ENCODE data around the gene PDE3A. TPM values are rescaled to one million over a fixed set of nuclear protein-coding genes. Genes with fewer than 3 reads are reported as not detected.

Gene PDE3A
- total RNA-seq, 4 donors from 2014 or later: 51.3 to 150 (median 114) TPM

GRCh38 chr12:20350495-20350894 is 17.8 kb upstream of the PDE3A start:
- Histone ChIP-seq H3K36me3 (no peaks in the 10 kb centered on the region), H3K4me3 (no peak overlapping the region), H3K9me3 (no peaks in the 10 kb centered on the region), H3K27ac (peak overlapping the region in 1 of 4 donors; percentile 58), H3K27me3 (no peaks in the 10 kb centered on the region), H3K4me1 (peaks cover 0 to 6% (median 0%) of the 10 kb centered on the region in 4 donors)
- WGBS, 2 donors (ENCODE audit: low coverage in 1 of 2): 60 to 65% methylated on average over 5 of the region's 5 CpGs
- no peak for TF ChIP-seq POLR2A (IDR thresholded peaks at IDR 0.05)
- no peak for TF ChIP-seq POLR2AphosphoS5 (IDR thresholded peaks at IDR 0.05)
- TF ChIP-seq CTCF (IDR thresholded peaks at IDR 0.05): no peak
- no peak for TF ChIP-seq EP300 (IDR thresholded peaks at IDR 0.05; ENCODE audit: low read depth)
- in situ Hi-C loops (cut with MboI; ENCODE audit: low pct_ligation_motif_present in 1 of 4, low pct_unique_long_range_greater_than_20kb in 1 of 4, low sequenced_read_pairs in 3 of 4) (loop anchor here in 1 of 4 donors (25.0 kb wide), 2 partner anchors 438 to 588 kb away; no protein-coding TSS in a partner anchor), intact Hi-C loops (cut with DNase I; ENCODE audit: low total_unique reads) (no loop called here)
- DNase-seq: no peak

GRCh38 chr12:20351406-20351805 is 16.9 kb upstream of the PDE3A start:
- intact Hi-C loops (cut with DNase I; ENCODE audit: low total_unique reads) (no loop called here), in situ Hi-C loops (cut with MboI; ENCODE audit: low pct_ligation_motif_present in 1 of 4, low pct_unique_long_range_greater_than_20kb in 1 of 4, low sequenced_read_pairs in 3 of 4) (loop anchor here in 1 of 4 donors (25.0 kb wide), 2 partner anchors 439 to 589 kb away; no protein-coding TSS in a partner anchor)
- H3K27ac ChIP-seq: peak overlapping the region in 3 of 4 donors; percentile 36 to 64 (median 58)
- no peak overlapping the region for H3K4me3 ChIP-seq
- 80 to 92% methylated on average over 4 of the region's 4 CpGs for WGBS, 2 donors (ENCODE audit: low coverage in 1 of 2)
- no peak for TF ChIP-seq EP300 (IDR thresholded peaks at IDR 0.05; ENCODE audit: low read depth)
- no peak for TF ChIP-seq CTCF (IDR thresholded peaks at IDR 0.05)
- no peak for TF ChIP-seq POLR2A (IDR thresholded peaks at IDR 0.05)
- TF ChIP-seq POLR2AphosphoS5 (IDR thresholded peaks at IDR 0.05): no peak
- no peak for DNase-seq
- no peaks in the 10 kb centered on the region for H3K9me3 ChIP-seq
- H3K27me3 ChIP-seq: no peaks in the 10 kb centered on the region
- H3K36me3 ChIP-seq: no peaks in the 10 kb centered on the region
- H3K4me1 ChIP-seq: peaks cover 0 to 6% (median 0%) of the 10 kb centered on the region in 4 donors

- no peak for TF ChIP-seq EP300 (IDR thresholded peaks at IDR 0.05; ENCODE audit: low read depth)
- no peak for TF ChIP-seq POLR2A (IDR thresholded peaks at IDR 0.05)
- TF ChIP-seq CTCF (IDR thresholded peaks at IDR 0.05): no peak
- TF ChIP-seq POLR2AphosphoS5 (IDR thresholded peaks at IDR 0.05): no peak
- WGBS, 2 donors (ENCODE audit: low coverage in 1 of 2): 62 to 75% methylated on average over 2 of the region's 2 CpGs
- H3K4me1 ChIP-seq: peaks cover 0 to 4% (median 0%) of the 10 kb centered on the region in 4 donors
- H3K9me3 ChIP-seq: no peaks in the 10 kb centered on the region
- no peaks in the 10 kb centered on the region for H3K27me3 ChIP-seq
- H3K27ac ChIP-seq: no peak overlapping the region
- no peaks in the 10 kb centered on the region for H3K36me3 ChIP-seq
- DNase-seq: no peak
- in situ Hi-C loops (cut with MboI; ENCODE audit: low pct_ligation_motif_present in 1 of 4, low pct_unique_long_range_greater_than_20kb in 1 of 4, low sequenced_read_pairs in 3 of 4): loop anchor here in 1 of 4 donors (25.0 kb wide), 2 partner anchors 444 to 594 kb away; no protein-coding TSS in a partner anchor
- no peak overlapping the region for H3K4me3 ChIP-seq
- intact Hi-C loops (cut with DNase I; ENCODE audit: low total_unique reads): no loop called here
These were observed 12.3 kb upstream of the PDE3A start for GRCh38 chr12:20356048-20356447.

- intact Hi-C loops (cut with DNase I; ENCODE audit: low total_unique reads): no loop called here
- in situ Hi-C loops (cut with MboI; ENCODE audit: low pct_ligation_motif_present in 1 of 4, low pct_unique_long_range_greater_than_20kb in 1 of 4, low sequenced_read_pairs in 3 of 4): loop anchor here in 1 of 4 donors (25.0 kb wide), 2 partner anchors 448 to 598 kb away; no protein-coding TSS in a partner anchor
These were observed 7.9 kb upstream of the PDE3A start for GRCh38 chr12:20360407-20360806.

More at GRCh38 chr12:20360407-20360806, 7.9 kb upstream of the PDE3A start:
- 90% methylated on average over 3 of the region's 3 CpGs; no CpG with 5 or more reads in 1 of the 2 donors for WGBS, 2 donors (ENCODE audit: low coverage in 1 of 2)
- no peaks in the 10 kb centered on the region for H3K9me3 ChIP-seq
- no peak for TF ChIP-seq POLR2AphosphoS5 (IDR thresholded peaks at IDR 0.05)
- TF ChIP-seq EP300 (IDR thresholded peaks at IDR 0.05; ENCODE audit: low read depth): no peak
- no peak for TF ChIP-seq CTCF (IDR thresholded peaks at IDR 0.05)
- TF ChIP-seq POLR2A (IDR thresholded peaks at IDR 0.05): no peak
- H3K27ac ChIP-seq: no peak overlapping the region
- DNase-seq: no peak
- H3K27me3 ChIP-seq: no peaks in the 10 kb centered on the region
- no peaks in the 10 kb centered on the region for H3K36me3 ChIP-seq
- H3K4me1 ChIP-seq: no peaks in the 10 kb centered on the region
- H3K4me3 ChIP-seq: no peak overlapping the region

Data from transverse colon (tissue), 4 donors.